ENCODE data around the gene YTHDF1.

GRCh38 chr20:63180569-63181185 lies 35.3 kb downstream of the YTHDF1 start:
- TF ChIP-seq POLR2A (IDR thresholded peaks at IDR 0.05) (no peak), CTCF (IDR thresholded peaks at IDR 0.05) (no peak), POLR2AphosphoS5 (IDR thresholded peaks at IDR 0.05) (no peak), EP300 (IDR thresholded peaks at IDR 0.05) (no peak)
